Stimulated activated CD4-positive, alpha-beta T cell treated with anti-CD3 and anti-CD28 coated beads, Interleukin-4, amount 100 ng/mL, for 24 hours (primary cell): ENCODE results near the gene IFIT5.
"Not testable (repeated sequence)": the region's sequence is repeated elsewhere in the genome, so short reads cannot be mapped to it uniquely, and the experiment has no call there.

Experiments
- DNase-seq: peaks from one replicate; pipeline ENCODE4 v3.0.0-alpha.2; 2020

The IFIT5 gene, protein sequence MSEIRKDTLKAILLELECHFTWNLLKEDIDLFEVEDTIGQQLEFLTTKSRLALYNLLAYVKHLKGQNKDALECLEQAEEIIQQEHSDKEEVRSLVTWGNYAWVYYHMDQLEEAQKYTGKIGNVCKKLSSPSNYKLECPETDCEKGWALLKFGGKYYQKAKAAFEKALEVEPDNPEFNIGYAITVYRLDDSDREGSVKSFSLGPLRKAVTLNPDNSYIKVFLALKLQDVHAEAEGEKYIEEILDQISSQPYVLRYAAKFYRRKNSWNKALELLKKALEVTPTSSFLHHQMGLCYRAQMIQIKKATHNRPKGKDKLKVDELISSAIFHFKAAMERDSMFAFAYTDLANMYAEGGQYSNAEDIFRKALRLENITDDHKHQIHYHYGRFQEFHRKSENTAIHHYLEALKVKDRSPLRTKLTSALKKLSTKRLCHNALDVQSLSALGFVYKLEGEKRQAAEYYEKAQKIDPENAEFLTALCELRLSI

DNA sequence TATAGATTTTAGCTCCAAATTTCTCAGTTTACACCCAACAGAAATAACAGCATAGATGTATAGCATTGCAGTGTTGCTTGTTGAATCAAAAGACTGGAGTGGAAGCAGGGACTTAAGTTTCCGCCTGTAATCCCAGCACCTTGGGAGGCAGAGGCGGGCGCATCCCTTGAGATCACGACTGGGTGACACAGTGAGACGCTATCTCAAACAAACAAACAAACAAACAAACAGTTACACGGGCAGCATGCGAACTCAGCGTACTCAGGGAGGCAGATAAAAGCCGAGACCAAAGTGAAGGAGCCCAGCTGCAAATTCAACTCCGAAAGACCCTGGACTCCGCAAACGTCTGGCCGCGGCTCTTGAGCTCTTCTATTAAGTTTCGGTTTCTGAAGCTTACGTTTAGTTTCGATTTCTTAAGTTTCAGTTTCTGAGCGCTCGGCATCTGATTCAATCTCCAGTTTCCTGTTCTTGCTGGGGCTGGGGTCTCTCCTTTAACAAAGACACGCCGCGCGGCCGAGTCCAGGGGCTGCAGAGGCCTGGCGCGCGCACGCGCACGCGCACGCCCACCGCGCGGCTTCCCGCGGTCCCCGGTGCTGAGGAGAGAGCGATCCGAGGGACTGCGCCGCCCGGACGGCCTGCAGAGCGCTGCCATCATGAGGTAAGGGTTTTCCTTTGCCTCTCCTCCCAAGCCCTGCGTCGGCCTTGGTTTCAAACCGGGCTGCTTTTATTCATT, at the start of gene IFIT5:
Gene IFIT5, plus strand, starts transcription at position 423 of the 733 bp plus-strand sequence. Its CDS starts 231 bp downstream, at position 654.
- DNase-seq, result peak; percentile 64

DNA sequence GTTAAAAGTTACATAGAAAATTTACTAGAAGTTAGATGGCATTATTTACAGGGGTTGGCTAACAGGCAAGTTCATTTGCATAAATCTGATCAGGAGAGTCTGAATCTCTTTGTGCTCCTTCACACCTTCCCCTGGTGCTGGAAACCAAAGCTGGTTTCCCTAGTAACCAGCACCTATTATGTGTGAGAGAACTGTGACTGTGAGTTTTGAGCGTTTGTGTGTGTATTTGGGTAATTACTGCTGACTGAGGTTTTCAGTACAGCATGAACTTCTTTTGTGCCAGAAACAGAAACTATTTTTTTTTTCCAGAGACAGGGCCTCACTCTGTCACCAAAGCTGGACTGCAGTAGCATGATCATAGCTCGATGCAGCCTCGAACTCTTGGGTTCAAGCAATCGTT, 46.8 kb upstream of the IFIT5 start:
- peak; percentile 6 for DNase-seq

DNA sequence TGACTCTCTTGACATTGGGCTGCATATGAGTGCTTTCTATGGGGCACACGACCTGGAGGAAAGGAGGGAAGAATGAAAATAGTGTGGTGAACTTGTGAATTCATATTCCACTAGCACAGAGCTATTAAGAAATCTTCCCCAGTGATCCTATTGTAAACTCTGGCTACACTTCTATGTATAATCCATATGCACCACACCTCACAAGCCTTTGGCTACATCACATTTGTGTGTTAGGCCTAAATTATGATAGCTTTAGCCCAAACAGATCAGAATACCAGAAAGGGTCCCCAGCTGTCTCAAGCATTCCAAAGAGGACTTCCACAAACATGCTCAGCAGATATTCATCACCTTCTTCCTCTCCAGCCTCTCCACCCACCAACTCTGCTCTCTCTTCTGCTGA, 46.2 kb upstream of the IFIT5 start:
- DNase-seq, result no peak

DNA sequence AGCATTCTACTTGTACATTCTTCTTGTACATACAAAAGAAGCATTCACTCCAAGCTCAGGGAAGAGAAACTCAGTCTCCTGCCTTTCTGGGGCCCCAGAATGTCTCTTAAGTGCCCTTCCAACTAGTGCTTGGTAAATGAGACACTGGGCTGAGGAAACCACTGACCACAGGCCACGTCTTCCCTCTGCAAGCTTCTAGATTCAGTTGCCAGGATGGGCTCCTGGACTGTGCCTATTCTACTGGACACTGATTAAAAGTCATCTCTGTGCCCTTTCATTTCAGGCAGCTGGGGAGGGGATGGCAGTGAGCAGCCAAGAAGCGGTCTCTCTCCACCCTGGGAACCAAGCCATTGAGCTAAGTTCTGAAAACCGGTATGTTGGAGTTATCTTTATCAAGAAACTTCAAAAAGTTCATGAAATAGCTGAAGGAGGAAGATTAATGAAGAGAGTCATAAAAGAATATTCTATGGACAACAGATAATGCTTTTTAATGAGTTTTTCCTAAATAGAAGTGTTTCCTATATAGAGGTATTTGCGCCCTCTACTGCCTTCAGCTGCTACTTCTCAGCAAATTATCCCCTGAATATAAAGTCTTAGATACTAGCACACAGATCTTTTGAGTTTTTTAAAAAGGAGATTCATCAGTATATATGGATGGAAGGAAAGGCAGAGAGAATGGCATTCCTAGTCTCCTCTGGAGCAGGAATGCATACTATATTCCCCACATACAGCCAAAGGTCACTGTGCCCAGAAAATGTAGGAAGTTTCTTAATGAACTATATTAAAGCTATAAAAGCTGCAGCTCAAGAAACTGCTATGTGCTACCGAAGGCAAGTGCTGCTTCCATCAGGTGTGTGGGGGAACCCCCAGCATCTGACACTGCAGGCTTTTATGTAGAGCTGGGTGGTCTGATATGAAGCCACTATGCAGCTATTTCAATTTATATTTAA, 44.9 kb upstream of the IFIT5 start:
- peak; percentile 20 for DNase-seq

DNA sequence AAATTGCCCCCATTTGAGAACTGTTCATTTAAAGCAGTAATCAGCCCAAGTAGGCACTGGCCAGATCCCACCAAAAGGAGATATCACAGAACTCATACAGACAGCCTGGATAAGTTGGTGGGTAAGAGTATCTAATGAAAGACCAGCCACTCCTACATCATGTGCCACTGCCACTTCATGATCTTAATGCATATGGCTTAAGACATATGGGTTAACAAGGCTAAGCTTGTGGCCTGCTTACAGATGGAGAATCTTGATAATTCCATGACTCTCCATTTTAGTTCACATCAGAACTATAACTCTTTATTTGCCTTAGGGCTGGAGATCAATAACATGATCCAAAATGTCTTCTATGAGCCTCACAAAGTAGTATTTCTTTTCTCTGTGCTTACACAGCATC, 43.3 kb upstream of the IFIT5 start:
- DNase-seq, result no peak

DNA sequence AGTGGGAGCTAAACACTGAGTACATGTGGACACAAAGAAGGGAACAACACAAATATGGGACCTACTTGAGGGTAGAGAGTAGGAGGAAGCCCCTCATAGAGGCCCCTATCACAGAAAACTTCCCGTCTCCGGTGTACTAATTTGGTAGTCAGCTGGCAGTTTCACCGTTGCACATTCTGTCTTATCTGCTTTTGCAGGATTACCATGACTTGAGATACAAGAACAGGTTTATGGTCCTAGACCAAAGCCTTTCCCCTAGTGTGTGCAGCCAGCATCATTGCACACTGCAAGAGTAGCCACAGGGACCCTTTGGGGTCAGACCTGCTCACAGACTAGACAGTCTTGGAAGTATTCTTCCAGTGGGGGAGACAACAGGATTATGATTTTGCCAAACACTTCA, 42.4 kb upstream of the IFIT5 start:
- DNase-seq, result no peak

DNA sequence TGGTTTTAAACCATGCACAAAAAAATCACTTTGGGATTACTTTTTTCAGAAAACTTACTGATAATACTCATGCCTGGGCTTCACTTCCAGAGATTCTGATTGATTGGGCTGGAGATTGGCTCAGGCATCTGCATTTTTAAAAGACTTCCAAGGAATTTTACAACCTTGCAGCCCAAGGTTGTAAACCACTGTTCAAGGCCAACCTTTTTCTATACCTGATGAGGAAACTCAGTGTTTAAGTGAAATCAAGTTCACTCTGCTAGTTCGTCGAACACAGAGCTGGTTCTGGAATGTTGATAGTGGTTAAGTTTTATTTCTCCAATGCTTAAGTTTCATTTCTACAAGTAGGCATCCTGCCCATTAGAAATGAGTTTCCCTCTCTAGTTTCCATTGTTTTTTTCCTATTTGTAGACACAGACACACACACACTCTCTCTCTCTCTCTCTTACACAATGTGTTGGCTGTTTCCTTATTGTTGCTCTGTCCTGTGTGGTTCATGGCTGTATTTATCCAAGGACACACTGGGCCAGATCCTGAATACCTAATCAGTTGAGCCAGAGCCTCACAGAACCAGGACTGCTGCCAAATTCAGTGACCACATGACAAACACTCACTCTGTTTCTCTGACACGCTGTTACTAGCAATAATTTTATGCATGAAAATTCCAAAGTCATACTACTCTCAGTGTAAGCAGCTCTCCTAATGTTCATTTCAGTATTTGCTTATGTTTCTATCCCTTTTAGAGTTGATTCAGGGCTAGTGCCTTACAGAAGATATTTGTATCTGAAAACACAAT, 40.3 kb upstream of the IFIT5 start:
- DNase-seq, result no peak

DNA sequence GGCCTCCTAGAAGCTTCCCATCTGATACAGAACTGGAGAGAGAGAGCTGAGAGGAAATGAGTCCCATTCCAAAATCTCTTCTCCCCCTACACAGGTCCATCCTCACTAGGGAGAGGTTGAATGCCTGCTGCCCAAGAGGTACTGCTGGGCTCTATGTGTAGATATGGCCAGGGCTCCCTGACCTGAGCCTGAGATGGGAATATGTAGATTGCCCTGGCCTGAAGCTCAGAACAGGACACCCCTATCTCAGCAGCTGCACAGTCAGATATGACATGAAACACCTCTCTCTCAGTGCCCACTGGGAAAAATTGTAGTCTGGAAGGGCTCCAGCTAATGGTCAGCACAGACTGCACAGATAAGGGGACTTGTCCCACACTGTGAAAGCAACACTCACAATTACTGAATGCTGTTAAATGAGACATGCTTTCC, 39.6 kb upstream of the IFIT5 start:
- no peak for DNase-seq

DNA sequence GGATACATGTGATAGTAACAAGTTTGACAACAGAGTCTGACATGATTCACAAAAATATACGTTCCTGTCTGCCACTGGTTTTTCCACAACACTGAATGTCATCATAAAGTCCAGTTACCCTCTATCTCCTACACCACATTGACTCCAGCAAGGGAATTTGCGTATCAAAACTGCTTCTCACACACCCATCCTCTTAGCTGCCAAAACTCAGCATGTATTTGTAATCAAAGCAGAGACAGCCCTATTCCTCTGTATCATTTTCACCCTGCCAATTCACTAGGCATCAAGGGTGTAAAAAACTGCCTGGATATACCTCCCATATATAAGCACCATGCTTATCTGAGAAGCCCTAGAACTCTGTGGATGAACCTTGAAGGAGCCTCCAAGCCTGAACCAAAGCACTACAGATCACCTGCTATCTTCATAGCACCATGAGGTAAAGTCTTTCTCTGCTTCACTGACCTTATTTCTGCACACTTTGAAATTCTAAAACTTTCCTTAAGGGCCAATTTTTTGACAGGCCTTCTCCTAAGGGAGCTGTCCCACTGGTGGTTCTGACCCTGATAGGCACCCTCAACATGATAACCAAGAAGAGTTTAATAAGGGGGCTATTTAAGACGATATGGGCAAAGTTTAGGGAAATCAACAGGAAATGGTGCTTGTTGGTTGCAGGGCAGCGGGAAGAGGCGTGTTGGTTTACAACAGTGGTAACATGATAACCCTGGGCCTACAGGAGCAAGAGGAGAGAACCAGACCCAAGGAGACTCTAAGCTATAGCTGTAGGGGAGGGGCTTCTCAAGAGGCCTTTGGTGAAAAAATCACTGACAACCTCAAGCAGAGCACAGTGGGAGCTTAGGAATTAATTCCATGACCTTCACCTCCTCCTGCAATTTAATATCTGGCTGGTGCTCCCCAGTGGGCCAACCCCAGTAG, 36.4 kb upstream of the IFIT5 start, which contains the start of gene IFIT1B:
Gene IFIT1B, plus strand, starts transcription at position 352 of the 933 bp plus-strand sequence. Its CDS starts 80 bp downstream, at position 432.
- no peak for DNase-seq

DNA sequence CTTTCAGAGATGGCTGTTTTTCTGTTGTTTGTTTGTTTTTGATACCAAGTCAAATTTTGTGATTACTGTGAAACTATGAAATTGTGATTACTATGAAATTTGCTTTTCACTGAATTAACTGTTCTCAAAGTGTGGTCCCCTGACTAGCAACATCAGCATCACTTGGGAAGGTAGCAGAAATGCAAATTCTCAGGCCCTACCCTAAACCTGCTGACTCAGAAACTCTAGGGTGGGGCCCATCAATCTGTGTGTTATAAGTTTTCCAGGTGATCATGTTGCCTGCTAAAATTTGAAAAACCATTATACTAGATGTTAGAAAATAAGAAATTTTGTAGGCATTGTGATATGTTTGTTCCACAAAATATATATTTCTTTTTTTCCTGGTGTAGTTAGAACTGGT, 35.3 kb upstream of the IFIT5 start:
- no peak for DNase-seq

DNA sequence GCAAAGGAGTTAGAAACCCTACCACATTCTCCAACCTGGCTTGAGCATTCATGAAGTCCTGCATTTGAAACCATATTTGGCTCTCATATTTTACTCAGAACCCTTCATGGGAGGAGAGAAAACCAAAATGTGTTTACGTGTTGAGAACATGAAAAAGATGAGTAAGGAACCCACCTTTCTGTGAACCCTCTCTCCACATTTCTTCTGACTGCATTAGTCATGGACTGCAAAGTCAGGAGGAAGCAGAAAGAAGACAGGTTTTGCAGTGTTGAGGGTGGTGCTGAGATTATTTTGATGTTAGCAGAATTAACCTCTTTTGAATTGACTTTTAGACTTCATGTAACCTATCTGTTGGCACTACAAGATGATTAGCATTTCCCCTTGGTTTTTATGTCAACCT, 31.6 kb upstream of the IFIT5 start:
- DNase-seq, result no peak

DNA sequence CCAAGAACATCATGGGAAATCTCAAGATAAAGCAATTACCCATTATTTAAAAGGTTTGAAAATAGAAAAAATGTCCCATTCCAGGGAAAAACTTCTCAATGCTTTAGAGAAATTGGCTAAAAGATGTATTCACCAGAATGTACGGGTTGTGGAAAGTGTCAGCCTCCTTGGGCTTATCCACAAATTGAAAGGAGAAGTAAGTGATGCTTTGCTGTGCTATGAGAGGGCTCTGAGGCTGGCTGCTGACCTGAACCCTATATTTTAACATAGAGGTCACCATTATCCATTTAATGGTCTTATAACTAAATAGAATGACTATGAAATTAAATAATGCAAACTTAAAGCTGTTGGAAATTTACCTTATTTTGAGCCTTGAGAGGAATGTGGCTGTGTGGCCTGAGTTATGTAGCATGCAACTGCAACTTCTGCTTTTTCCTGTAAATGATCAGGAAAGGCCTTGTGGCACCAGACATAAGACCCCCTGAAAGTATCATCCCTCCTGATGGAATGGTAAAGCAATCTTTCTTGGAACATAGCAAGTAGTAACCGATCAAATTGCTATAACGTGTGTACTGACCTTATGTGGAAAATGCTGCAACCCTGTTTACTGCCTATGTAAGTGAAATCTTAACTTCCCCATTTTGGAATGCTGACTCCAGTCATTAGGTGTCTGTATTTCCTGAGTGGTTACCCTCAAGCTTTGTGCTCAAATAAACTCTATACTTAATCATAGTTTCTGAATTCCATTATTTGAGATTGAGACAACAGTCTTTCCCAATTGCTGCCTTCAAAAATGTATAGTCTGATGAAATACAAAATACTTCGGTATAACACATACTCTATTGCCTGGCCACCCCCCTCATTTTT, 29.7 kb upstream of the IFIT5 start:
- DNase-seq, result no peak

DNA sequence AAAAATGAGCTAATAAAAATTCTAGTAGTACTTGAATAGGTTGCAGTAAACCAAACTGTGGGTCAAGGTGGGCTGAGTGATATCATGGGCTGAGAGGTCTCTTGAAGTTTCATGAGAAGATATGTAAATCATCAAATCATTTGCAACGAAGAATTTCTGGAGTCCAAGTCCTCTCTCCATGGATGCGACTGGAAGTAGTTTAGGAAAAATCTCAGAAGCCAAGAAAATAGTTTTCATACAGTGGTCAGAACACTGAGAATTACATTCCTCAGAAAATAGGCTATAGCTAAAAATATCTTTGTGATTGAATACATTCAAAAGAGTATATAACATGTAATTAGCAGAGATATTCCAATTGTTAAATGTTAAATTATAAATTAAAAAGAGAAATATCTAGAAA, 25.6 kb upstream of the IFIT5 start:
- no peak for DNase-seq

DNA sequence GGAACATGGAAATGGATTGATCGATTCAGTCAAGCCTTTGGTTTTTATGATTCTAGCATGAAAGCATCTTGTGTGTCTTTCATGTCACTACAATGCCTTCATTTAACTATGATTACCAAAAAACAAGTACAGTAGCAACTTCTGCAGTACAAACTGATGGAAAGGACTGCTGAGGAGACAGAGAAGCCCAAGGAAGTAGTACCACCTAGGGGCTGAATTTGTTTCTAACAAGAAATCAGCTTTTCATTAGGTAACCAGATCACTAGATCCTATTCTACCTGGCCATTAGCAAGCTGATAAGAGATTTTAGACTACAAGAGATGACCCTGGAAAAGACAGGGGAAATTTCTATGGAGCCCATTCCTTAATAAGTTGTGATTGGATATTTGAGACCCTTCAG, 25.1 kb upstream of the IFIT5 start:
- no peak for DNase-seq

DNA sequence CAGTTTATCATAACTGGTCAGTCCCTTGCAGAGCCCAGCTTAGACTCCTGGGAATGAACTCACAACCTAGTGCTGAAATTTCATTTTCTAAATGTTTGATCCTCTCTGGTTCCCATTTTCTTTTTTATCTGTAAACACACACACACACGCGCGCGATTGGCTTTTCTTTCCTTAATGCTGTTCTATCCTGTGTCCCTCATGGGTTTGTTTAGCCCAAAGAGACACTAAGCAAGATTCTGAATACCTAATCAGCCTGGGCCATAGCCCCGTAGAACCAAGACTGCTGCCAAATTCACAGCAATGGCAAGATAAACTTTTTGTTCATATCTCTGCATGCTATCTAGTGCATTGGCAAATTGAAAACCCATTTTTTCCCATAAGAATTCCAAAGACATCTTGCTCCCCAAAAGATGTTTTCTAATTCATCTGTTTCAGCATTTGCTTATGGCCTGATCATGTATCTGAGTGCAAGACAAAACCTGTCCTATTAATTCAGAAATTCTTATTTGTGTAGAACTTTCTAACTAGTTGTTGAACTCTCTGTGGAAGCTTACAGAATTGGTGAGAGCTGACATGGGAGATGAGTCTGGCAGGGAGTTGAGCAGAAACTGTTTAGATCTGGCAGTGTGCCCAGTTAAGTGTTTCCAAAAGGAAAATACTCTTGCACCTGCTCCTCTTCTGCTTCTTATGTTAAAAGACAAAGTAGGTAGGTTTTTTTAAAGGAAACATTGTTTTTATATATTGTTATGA, 23.7 kb upstream of the IFIT5 start:
- no peak for DNase-seq

DNA sequence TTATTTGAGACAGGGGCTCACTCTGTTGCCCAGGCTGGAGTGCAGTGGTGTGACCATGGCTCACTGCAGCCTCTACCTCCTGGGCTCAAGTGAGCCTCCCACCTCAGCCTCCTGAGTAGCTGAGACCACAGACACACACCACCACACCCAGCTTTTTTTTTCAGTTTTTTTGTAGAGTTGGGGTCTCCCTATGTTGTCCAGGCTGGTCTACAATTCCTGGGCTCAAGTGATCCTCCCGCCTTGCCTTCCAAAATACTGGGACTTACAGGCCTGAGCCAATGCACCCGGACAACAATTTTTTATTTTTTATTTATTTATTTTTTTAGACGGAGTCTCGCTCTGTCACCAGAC, 23.2 kb upstream of the IFIT5 start:
- DNase-seq, result not testable (repeated sequence)

DNA sequence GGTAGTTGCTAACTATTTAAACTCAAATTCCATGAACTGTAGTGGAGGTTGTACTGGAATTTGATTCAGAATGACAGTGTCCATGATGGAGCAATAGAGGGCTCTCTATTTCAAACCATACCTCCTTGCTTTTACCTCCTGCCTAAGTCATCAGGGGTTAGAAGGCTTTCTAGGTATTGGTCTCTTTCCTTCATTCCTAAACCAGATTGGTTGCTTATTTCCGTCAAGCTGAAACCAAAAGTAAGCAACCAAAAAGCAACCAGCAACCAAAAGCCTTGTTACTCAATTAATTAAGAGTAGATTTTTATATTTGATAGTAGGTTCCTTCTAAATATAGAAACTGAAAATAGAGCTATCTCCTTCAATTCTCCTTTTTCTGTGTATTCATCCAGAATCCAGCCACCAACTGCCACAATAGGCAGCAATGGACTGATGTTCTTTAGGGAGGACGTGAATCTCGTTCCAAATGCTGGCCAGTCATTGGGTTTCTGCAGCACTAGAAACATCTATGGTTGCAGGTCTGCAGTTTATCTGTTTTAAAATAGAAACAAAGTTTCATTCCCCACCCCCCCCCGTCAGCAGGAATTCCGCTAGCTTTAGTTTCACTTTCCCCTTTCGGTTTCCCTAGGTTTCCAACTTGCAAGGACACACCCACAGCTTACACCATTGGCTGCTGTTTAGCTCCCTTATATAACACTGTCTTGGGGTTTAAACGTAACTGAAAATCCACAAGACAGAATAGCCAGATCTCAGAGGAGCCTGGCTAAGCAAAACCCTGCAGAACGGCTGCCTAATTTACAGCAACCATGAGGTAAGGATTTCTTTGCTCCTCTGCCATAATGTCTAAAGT, 22.2 kb upstream of the IFIT5 start, which contains the start of gene IFIT1:
Gene IFIT1, plus strand, starts transcription at position 717 of the 850 bp plus-strand sequence. Its CDS starts 90 bp downstream, at position 807.
- DNase-seq, result peak; percentile 40

DNA sequence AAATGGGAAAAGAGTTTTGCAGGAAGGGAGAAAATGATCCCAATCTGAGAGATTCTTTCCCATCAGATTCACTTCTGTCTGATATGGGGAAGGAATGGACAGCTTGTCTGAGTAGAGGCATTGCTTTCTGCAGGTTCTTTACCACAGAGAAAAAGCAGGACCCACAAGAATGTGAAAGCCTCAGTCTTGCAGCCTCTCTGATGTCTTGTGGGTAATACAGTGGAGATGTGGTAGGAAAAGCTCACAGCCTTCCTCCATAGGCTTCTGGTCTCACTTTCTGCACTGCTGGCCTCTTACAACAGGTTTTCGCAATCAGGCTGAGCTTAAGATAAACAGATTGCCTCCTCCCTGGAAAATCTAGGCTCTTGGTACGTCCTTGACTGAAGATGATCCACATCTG, 21.4 kb upstream of the IFIT5 start:
- no peak for DNase-seq
